Measurements from ENCODE around the gene PLN.

The PLN gene

DNA sequence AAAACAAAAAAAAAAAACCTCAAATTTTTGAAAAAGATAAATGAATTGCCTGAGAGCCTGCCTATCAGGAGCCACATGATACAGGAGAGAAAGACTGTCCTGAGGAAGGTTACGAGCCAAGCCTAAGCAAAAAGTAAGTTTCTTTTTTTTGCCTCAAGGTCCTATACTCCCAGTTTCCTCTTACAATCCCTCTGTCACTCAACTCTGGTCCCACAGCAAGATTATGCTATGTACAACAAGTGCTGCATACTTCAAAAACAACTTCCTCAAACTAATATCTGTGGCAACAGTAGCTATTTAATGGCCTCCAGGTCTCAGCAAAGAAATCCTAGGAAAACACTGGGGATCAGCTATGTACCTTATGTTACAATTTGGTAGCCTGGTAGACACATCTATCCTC lies 46.8 kb downstream of the PLN start:
- ChIA-PET CTCF (no interaction called here), POLR2A (interaction anchor here (0.6 kb wide), 1 partner anchor 46 kb away, joined by 3 read pairs; no protein-coding TSS in a partner anchor)
- DNase-seq (ENCODE audit: extremely low spot score): no peak
- TF ChIP-seq ELF4 (IDR thresholded peaks at IDR 0.05) (no peak), BHLHE40 (IDR thresholded peaks at IDR 0.05; ENCODE audit: borderline replicate concordance) (no peak), HDGF (IDR thresholded peaks at IDR 0.05; ENCODE audit: borderline replicate concordance) (no peak), LEF1 (IDR thresholded peaks at IDR 0.05; ENCODE audit: borderline replicate concordance) (no peak), FOXM1 (IDR thresholded peaks at IDR 0.05; ENCODE audit: borderline replicate concordance) (no peak), SP1 (IDR thresholded peaks at IDR 0.05) (no peak), FOXA1 (IDR thresholded peaks at IDR 0.05) (no peak)

DNA sequence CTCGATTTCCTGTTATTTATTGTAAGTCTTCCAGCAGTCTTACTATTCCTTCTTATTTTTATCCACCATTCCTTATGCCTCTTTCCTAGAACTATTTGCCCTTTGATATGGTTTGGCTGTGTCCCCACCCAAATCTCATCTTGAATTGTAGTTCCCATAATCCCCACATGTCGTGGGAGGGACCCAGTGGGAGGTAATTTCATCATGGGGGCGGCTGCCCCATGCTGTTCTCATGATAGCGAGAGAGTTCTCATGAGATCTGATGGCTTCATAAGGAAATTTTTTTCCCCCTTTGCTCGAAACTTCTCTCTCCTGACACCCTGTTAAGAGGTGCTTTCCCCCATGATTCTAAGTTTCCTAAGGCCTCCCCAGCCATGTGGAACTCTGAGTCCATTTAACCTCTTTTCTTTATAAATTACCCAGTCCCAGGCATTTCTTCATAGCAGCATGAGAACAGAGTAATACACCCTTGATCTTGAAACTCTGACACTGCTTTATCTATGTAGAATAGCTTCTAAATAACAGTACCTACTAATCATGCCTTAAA lies 48.8 kb downstream of the PLN start:
- no peak for TF ChIP-seq ELF4 (IDR thresholded peaks at IDR 0.05)
- no peak for TF ChIP-seq FOXA1 (IDR thresholded peaks at IDR 0.05)

DNA sequence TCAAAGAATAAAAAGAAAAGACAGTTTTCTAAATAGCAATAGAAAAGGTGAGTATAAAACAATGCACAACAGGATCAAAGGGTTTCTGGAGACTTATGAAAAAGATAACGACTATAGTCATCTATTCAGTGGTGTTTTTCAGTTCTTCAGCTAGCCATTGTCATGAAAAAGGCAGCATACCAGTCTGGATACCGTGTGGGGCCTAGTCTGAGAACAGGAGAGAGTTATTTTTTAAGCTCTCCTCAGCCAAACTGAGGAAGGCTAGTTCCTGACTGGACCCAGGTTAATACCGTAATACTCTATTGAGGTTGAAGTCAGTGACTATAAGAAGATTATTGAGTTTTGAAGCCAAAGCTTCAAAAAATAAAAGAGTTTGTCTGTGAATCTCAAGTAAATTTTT lies 49.5 kb downstream of the PLN start:
- DNase-seq (ENCODE audit: extremely low spot score): no peak
- POLR2A ChIA-PET: interaction anchor here (0.7 kb wide), 1 partner anchor 520 kb away, joined by 3 read pairs; no protein-coding TSS in a partner anchor
- TF ChIP-seq BHLHE40 (IDR thresholded peaks at IDR 0.05; ENCODE audit: borderline replicate concordance) (no peak), L3MBTL2 (conservative IDR thresholded peaks at IDR 0.05) (no peak), HDGF (IDR thresholded peaks at IDR 0.05; ENCODE audit: borderline replicate concordance) (no peak), SP1 (IDR thresholded peaks at IDR 0.05) (no peak), LEF1 (IDR thresholded peaks at IDR 0.05; ENCODE audit: borderline replicate concordance) (no peak), FOXA1 (IDR thresholded peaks at IDR 0.05) (no peak), TARDBP (IDR thresholded peaks at IDR 0.05) (no peak), ELF4 (IDR thresholded peaks at IDR 0.05) (no peak), CTBP1 (IDR thresholded peaks at IDR 0.05; ENCODE audit: borderline replicate concordance) (no peak), NFRKB (IDR thresholded peaks at IDR 0.05) (no peak), FOXM1 (IDR thresholded peaks at IDR 0.05; ENCODE audit: borderline replicate concordance) (no peak), SUZ12 (IDR thresholded peaks at IDR 0.05) (no peak), ARNT (IDR thresholded peaks at IDR 0.05) (no peak)
- TF ChIP-seq, protein P1, sequence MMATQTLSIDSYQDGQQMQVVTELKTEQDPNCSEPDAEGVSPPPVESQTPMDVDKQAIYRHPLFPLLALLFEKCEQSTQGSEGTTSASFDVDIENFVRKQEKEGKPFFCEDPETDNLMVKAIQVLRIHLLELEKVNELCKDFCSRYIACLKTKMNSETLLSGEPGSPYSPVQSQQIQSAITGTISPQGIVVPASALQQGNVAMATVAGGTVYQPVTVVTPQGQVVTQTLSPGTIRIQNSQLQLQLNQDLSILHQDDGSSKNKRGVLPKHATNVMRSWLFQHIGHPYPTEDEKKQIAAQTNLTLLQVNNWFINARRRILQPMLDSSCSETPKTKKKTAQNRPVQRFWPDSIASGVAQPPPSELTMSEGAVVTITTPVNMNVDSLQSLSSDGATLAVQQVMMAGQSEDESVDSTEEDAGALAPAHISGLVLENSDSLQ (IDR thresholded peaks at IDR 0.05): no peak
- CTCF ChIA-PET: interaction anchor here (1.2 kb wide), 1 partner anchor 17 kb away, joined by 5 read pairs; no protein-coding TSS in a partner anchor

More for the DNA sequence above, 48.8 kb downstream of the PLN start:
- POLR2A ChIA-PET: no interaction called here
- DNase-seq (ENCODE audit: extremely low spot score): no peak
- CTCF ChIA-PET: interaction anchor here (1.2 kb wide), 1 partner anchor 17 kb away, joined by 5 read pairs; no protein-coding TSS in a partner anchor

DNA sequence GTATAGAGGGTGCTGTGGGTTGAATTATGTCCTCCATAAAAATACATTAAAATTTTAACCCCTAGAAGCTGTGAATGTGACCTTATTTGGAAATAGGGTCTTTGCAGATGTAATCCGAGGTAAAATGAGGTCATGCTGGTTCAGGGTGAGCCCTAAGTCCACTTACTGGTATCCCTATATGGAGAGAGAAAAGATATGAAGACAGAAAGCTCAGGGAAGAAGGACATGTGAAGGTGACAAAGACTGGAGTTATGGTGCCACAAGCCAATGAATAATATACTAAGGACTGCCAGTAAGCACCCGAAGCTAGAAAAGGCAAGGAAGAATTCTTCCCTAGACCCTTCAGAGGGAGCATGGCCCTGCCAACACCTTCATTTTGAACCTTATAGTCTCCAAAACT lies 50.2 kb downstream of the PLN start:
- CTCF ChIA-PET: interaction anchor here (1.2 kb wide), 1 partner anchor 18 kb away, joined by 5 read pairs; no protein-coding TSS in a partner anchor
- POLR2A ChIA-PET: interaction anchor here (0.7 kb wide), 1 partner anchor 520 kb away, joined by 3 read pairs; no protein-coding TSS in a partner anchor
- no peak for DNase-seq (ENCODE audit: extremely low spot score)
- TF ChIP-seq L3MBTL2 (conservative IDR thresholded peaks at IDR 0.05) (no peak), SUZ12 (IDR thresholded peaks at IDR 0.05) (no peak), BHLHE40 (IDR thresholded peaks at IDR 0.05; ENCODE audit: borderline replicate concordance) (no peak), FOXM1 (IDR thresholded peaks at IDR 0.05; ENCODE audit: borderline replicate concordance) (no peak), CTBP1 (IDR thresholded peaks at IDR 0.05; ENCODE audit: borderline replicate concordance) (no peak), TARDBP (IDR thresholded peaks at IDR 0.05) (no peak), FOXK2 (IDR thresholded peaks at IDR 0.05) (no peak), FOXA1 (IDR thresholded peaks at IDR 0.05) (no peak)
- TF ChIP-seq, protein P1 (IDR thresholded peaks at IDR 0.05): no peak

DNA sequence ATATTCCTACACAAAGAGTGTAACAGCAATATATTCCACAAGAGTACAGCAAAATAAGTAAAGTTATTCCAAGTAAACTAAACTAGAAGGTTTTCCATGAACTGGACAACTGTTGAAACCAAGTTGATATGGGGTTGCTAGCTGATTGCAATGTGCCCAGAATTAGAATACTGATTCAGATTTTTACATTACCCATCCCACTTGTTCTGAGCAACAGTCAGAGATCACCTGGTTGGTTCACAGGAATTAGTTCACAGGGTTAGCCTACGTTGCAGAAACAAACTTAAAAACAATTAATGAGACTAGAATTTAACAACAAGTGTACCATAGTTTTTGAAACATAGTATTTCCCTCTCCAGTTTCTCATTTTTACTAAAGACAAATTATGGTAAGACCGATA lies 54.2 kb downstream of the PLN start:
- POLR2A ChIA-PET: interaction anchor here (0.6 kb wide), 1 partner anchor 320 kb away, joined by 3 read pairs; no protein-coding TSS in a partner anchor

DNA sequence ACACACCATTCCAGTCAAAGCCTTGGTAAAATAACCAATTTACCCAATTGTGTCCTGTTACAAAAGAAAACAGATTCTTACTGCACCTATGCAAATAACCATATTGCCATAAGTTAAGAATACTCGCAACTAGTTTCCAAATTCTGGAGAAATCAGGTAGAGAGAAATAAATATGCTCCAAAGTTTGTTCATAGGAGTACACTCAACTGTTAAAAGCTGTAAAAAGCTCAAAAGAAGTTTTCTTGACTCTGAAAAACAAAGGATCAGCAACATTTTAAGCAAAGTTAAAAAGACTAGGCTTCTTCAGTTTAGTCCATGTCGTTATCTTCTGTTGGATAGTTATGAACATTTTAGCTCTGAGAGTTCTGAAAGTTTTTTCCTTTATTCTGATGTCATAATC lies 55.3 kb downstream of the PLN start:
- POLR2A ChIA-PET: no interaction called here

More for the DNA sequence above, 54.2 kb downstream of the PLN start:
- no peak for DNase-seq (ENCODE audit: extremely low spot score)
- CTCF ChIA-PET: no interaction called here
- TF ChIP-seq SP1 (IDR thresholded peaks at IDR 0.05) (no peak), ARNT (IDR thresholded peaks at IDR 0.05) (no peak), SUZ12 (IDR thresholded peaks at IDR 0.05) (no peak), FOXK2 (IDR thresholded peaks at IDR 0.05) (no peak), BHLHE40 (IDR thresholded peaks at IDR 0.05; ENCODE audit: borderline replicate concordance) (no peak), FOXA1 (IDR thresholded peaks at IDR 0.05) (no peak), TARDBP (IDR thresholded peaks at IDR 0.05) (no peak), FOXM1 (IDR thresholded peaks at IDR 0.05; ENCODE audit: borderline replicate concordance) (no peak), ZNF384 (IDR thresholded peaks at IDR 0.05) (no peak), LEF1 (IDR thresholded peaks at IDR 0.05; ENCODE audit: borderline replicate concordance) (no peak), NFRKB (IDR thresholded peaks at IDR 0.05) (no peak), ELF4 (IDR thresholded peaks at IDR 0.05) (no peak), L3MBTL2 (conservative IDR thresholded peaks at IDR 0.05) (no peak), CTBP1 (IDR thresholded peaks at IDR 0.05; ENCODE audit: borderline replicate concordance) (no peak), HDGF (IDR thresholded peaks at IDR 0.05; ENCODE audit: borderline replicate concordance) (no peak)
- TF ChIP-seq, protein P1 (IDR thresholded peaks at IDR 0.05): no peak

More for the DNA sequence above, 55.3 kb downstream of the PLN start:
- TF ChIP-seq, protein P1 (IDR thresholded peaks at IDR 0.05): no peak
- TF ChIP-seq HDGF (IDR thresholded peaks at IDR 0.05; ENCODE audit: borderline replicate concordance) (no peak), TARDBP (IDR thresholded peaks at IDR 0.05) (no peak), CTBP1 (IDR thresholded peaks at IDR 0.05; ENCODE audit: borderline replicate concordance) (no peak), SP1 (IDR thresholded peaks at IDR 0.05) (no peak), ARNT (IDR thresholded peaks at IDR 0.05) (no peak), FOXK2 (IDR thresholded peaks at IDR 0.05) (no peak), ELF4 (IDR thresholded peaks at IDR 0.05) (no peak), LEF1 (IDR thresholded peaks at IDR 0.05; ENCODE audit: borderline replicate concordance) (no peak), FOXM1 (IDR thresholded peaks at IDR 0.05; ENCODE audit: borderline replicate concordance) (no peak), BHLHE40 (IDR thresholded peaks at IDR 0.05; ENCODE audit: borderline replicate concordance) (no peak), SUZ12 (IDR thresholded peaks at IDR 0.05) (no peak), L3MBTL2 (conservative IDR thresholded peaks at IDR 0.05) (no peak), NFRKB (IDR thresholded peaks at IDR 0.05) (no peak), ZNF384 (IDR thresholded peaks at IDR 0.05) (no peak), FOXA1 (IDR thresholded peaks at IDR 0.05) (no peak)
- CTCF ChIA-PET: no interaction called here
- no peak for DNase-seq (ENCODE audit: extremely low spot score)
